ENCODE measurements around the gene ARID5B.

Gene ARID5B

DNA sequence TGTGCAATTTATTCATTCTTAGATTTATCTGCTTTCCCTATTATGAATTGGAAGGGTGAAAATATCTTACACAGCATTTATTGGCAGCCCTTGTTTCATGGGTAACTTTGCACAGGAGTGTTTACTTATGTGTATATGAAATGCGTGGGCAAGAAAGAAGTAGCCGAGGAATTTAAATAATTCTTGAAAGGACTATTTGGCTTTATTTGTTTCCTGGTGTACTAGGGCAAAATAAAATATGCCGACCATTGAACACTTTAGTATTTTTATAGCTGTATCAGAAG is 93.7 kb downstream of the ARID5B start:
- TF ChIP-seq, protein P1, sequence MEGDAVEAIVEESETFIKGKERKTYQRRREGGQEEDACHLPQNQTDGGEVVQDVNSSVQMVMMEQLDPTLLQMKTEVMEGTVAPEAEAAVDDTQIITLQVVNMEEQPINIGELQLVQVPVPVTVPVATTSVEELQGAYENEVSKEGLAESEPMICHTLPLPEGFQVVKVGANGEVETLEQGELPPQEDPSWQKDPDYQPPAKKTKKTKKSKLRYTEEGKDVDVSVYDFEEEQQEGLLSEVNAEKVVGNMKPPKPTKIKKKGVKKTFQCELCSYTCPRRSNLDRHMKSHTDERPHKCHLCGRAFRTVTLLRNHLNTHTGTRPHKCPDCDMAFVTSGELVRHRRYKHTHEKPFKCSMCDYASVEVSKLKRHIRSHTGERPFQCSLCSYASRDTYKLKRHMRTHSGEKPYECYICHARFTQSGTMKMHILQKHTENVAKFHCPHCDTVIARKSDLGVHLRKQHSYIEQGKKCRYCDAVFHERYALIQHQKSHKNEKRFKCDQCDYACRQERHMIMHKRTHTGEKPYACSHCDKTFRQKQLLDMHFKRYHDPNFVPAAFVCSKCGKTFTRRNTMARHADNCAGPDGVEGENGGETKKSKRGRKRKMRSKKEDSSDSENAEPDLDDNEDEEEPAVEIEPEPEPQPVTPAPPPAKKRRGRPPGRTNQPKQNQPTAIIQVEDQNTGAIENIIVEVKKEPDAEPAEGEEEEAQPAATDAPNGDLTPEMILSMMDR (IDR thresholded peaks at IDR 0.05) = no peak
- H3K27ac ChIP-seq = peak overlapping the region; percentile 45 to 58
- H3K4me3 ChIP-seq = no peak overlapping the region
- no peak for DNase-seq (ENCODE audit: low spot score)

DNA sequence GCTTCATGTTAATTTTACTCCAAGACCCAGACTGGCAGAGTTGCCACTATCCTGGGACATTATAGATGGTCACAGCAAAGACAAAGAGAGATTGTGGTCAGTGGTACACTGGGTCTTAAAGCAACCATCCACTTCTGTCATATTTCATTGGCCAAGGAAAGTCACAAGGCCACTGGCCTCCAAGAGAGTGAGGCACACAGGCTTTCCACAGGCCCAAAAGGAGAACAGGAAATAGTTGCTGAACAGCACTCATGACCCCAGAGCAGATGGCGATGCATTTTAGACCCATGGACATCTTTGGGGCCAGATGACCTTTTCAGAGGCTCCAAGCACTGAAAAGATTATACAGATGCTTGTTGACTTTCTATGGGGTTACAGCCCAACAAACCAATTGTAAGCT is 97.4 kb downstream of the ARID5B start:
- Histone ChIP-seq H3K27ac (no peak overlapping the region), H3K4me3 (no peak overlapping the region)
- DNase-seq (ENCODE audit: low spot score) = no peak
- TF ChIP-seq, protein P1 (IDR thresholded peaks at IDR 0.05) = no peak

DNA sequence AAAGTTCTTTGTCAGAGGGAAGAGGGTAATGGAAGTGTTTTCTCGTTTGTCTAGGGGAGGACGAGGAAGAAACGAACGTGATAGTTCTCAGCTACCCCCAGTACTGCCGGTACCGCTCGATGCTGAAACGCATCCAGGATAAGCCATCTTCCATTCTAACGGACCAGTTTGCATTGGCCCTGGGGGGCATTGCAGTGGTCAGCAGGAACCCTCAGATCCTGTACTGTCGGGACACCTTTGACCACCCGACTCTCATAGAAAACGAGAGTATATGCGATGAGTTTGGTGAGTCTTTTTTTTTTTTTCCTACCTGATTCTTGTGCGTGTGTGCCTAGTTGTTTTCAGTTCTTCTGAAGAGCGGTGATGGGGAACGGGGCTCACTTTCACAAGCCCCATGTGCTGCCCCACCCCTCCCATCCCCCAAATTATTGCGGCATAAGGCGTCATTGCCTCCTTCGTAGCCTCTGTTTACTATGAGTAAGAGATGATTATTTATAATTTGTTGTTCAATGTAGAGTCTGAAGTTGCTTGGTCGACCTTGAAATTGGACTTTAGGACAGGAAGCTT is 98.6 kb downstream of the ARID5B start:
- no peak for DNase-seq (ENCODE audit: low spot score)
- H3K27ac ChIP-seq = no peak overlapping the region
- no peak overlapping the region for H3K4me3 ChIP-seq
- TF ChIP-seq, protein P1 (IDR thresholded peaks at IDR 0.05) = no peak

DNA sequence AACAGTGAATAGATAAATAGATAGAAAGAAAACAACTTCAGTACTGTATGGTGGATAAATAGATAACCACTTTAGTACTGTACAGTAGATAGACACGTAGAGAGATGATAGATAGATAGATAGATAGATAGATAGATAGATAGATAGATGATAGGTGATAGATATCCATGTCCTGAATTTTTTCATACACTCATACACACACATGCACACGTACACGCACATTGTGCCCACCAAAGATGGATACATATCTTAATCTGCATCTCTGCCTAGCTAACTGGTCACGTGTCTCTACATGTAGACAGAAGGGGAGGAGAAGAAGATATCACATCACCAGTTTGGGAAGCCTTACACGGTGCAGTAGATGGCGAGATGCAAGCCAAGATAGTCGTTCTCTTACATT is 99.2 kb downstream of the ARID5B start:
- no peak overlapping the region for H3K27ac ChIP-seq
- H3K4me3 ChIP-seq = no peak overlapping the region
- DNase-seq (ENCODE audit: low spot score) = no peak
- TF ChIP-seq, protein P1 (IDR thresholded peaks at IDR 0.05) = no peak

DNA sequence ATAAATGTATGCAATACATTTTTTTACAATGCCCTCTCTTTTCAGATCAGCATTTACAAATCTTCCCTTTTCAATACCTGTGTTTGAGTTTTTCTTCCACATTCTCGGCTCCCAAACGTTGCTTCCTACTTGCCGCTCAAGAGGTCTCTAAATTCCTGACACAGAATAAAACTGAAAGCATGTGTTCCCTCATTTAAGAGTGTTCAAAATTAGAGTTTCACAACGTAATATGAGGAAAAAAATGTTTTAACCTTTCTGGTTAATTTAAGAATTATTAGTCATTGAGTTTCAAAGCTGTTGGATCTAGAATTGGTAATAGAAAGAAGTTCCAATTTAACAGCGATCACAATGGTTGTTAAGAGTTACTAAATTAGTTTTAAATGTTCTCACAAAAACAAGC is 100.4 kb downstream of the ARID5B start:
- H3K27ac ChIP-seq = no peak overlapping the region
- TF ChIP-seq, protein P1 (IDR thresholded peaks at IDR 0.05) = no peak
- no peak overlapping the region for H3K4me3 ChIP-seq
- no peak for DNase-seq (ENCODE audit: low spot score)

DNA sequence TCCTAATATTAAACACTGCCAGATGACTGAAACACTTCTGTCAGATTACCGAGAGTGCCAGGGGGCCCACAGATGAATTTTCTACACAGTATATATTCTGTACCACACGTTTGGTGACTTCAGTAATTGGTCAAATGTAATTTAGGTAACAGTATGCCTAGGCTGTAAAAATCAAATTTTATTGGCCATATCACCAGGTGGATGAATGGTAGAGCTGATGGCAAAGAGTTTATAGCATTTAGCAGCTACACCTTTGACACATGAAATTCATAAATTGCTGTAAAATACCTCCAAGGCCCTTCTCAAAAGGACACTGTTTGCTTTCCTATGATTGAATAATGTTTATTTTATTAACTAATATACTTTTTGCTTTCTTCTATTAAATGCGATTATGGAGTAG is 101.3 kb downstream of the ARID5B start:
- H3K27ac ChIP-seq = no peak overlapping the region
- TF ChIP-seq, protein P1 (IDR thresholded peaks at IDR 0.05) = no peak
- no peak overlapping the region for H3K4me3 ChIP-seq
- no peak for DNase-seq (ENCODE audit: low spot score)

DNA sequence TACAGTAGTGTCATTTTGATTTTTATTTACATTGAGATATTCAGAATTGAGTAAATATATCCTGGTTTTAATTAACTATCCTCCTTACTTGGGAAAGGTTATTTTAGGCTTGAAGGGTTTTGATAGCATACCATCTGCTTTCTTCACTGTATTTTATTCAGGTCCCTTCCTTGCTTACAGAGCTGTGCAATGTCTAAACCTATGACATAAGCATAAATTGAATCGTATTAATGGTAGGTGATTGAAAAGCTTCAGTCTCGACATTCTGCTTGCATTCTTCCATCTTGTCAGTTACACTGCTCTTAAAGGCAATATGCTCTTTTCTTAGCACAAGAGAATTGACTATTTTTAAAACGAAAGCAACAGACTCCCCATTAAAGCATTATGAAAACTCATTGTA is 102.5 kb downstream of the ARID5B start:
- TF ChIP-seq, protein P1 (IDR thresholded peaks at IDR 0.05) = no peak
- H3K27ac ChIP-seq = no peak overlapping the region
- no peak overlapping the region for H3K4me3 ChIP-seq
- no peak for DNase-seq (ENCODE audit: low spot score)
